ENCODE measurements around the gene JAM2. TPM values are rescaled to one million over a fixed set of nuclear protein-coding genes. Genes with fewer than 3 reads are reported as not detected.

JAM2 gene
- total RNA-seq, 4 donors from 2014 or later, result 2.3 to 6.1 (median 3.7) TPM

DNA sequence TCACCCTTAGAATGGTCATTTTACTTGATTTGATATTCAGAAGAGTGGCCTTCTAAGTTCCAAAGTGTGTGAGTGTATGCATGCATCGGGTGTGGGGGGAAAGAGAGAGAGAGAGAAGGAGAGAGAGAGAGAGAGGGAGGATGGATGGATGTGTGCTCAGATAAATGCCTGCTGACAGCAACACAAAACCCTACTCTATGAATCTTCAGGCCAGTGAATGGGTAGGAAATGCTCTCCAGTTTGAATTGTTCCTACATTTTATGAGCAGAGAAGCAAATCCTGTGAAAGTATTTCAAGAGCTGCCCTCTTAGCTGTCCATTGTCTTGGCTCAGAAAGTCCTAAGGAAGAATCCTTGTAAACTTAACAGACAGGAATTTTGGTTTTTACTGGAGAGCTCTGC, 7.4 kb downstream of the JAM2 start:
- Histone ChIP-seq H3K9me3 (no peaks in the 10 kb centered on the region), H3K4me3 (no peak overlapping the region), H3K4me1 (peaks cover 0 to 7% of the 10 kb centered on the region in 2 donors), H3K36me3 (no peaks in the 10 kb centered on the region), H3K27me3 (no peaks in the 10 kb centered on the region), H3K27ac (no peak overlapping the region)
- ATAC-seq, result no peak
- intact Hi-C loops (cut with DNase I; ENCODE audit: low total_unique reads), result no loop called here
- no peak for TF ChIP-seq POLR2A (IDR thresholded peaks at IDR 0.05)
- TF ChIP-seq CTCF (IDR thresholded peaks at IDR 0.05 in 4 of 5, conservative IDR thresholded peaks at IDR 0.05 in 1 of 5), result no peak
- in situ Hi-C loops (cut with MboI; ENCODE audit: low sequenced_read_pairs in 4 of 4), result no loop called here
- no peak for DNase-seq

GRCh38 chr21:25647647-25648046, 8.6 kb downstream of the JAM2 start:
- Histone ChIP-seq H3K36me3 (no peaks in the 10 kb centered on the region), H3K27me3 (no peaks in the 10 kb centered on the region), H3K27ac (no peak overlapping the region), H3K4me3 (no peak overlapping the region), H3K4me1 (peaks cover 0 to 7% of the 10 kb centered on the region in 2 donors), H3K9me3 (no peaks in the 10 kb centered on the region)
- DNase-seq, result no peak
- in situ Hi-C loops (cut with MboI; ENCODE audit: low sequenced_read_pairs in 4 of 4) (no loop called here), intact Hi-C loops (cut with DNase I; ENCODE audit: low total_unique reads) (no loop called here)
- TF ChIP-seq CTCF (IDR thresholded peaks at IDR 0.05 in 4 of 5, conservative IDR thresholded peaks at IDR 0.05 in 1 of 5), result no peak
- TF ChIP-seq POLR2A (IDR thresholded peaks at IDR 0.05), result no peak
- ATAC-seq, result no peak

- no peak overlapping the region for H3K4me3 ChIP-seq
- H3K36me3 ChIP-seq, result no peaks in the 10 kb centered on the region
- in situ Hi-C loops (cut with MboI; ENCODE audit: low sequenced_read_pairs in 4 of 4), result no loop called here
- H3K27ac ChIP-seq, result no peak overlapping the region
- H3K4me1 ChIP-seq, result peaks cover 0 to 7% of the 10 kb centered on the region in 2 donors
- no peaks in the 10 kb centered on the region for H3K9me3 ChIP-seq
- DNase-seq (no peak), ATAC-seq (no peak)
- TF ChIP-seq CTCF (IDR thresholded peaks at IDR 0.05 in 4 of 5, conservative IDR thresholded peaks at IDR 0.05 in 1 of 5), result no peak
- no peak for TF ChIP-seq POLR2A (IDR thresholded peaks at IDR 0.05)
- H3K27me3 ChIP-seq, result no peaks in the 10 kb centered on the region
- intact Hi-C loops (cut with DNase I; ENCODE audit: low total_unique reads), result no loop called here
These were observed 10.1 kb downstream of the JAM2 start for GRCh38 chr21:25649146-25649545.

GRCh38 chr21:25656412-25656811, 17.4 kb downstream of the JAM2 start:
- no peak overlapping the region for H3K4me3 ChIP-seq
- H3K4me1 ChIP-seq, result no peaks in the 10 kb centered on the region
- ATAC-seq, result no peak
- no peaks in the 10 kb centered on the region for H3K36me3 ChIP-seq
- TF ChIP-seq CTCF (IDR thresholded peaks at IDR 0.05 in 4 of 5, conservative IDR thresholded peaks at IDR 0.05 in 1 of 5), result no peak
- no peak for DNase-seq
- H3K9me3 ChIP-seq, result no peaks in the 10 kb centered on the region
- in situ Hi-C loops (cut with MboI; ENCODE audit: low sequenced_read_pairs in 4 of 4) (no loop called here), intact Hi-C loops (cut with DNase I; ENCODE audit: low total_unique reads) (no loop called here)
- H3K27me3 ChIP-seq, result no peaks in the 10 kb centered on the region
- H3K27ac ChIP-seq, result no peak overlapping the region

DNA sequence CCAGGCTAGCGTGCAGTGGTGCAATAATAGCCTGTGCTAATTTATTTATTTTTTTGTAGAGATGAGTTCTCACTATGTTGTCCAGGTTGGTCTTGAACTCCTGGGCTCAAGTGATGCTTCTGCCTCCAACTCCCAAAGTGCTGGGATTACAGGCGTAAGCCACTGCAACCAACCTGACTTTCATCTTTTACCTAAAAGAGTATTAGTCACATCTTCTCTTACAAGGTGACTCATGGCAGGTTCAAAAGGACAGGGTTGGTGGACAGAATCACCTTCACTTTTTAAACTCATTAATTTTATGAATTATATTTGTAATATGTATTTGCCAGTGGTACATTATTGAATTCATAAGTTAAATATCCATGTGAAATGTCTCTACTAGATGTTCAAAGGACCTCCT, 18.1 kb downstream of the JAM2 start:
- DNase-seq (no peak), ATAC-seq (no peak)
- H3K9me3 ChIP-seq, result no peaks in the 10 kb centered on the region
- H3K4me1 ChIP-seq, result no peaks in the 10 kb centered on the region
- no peak for TF ChIP-seq POLR2A (IDR thresholded peaks at IDR 0.05)
- TF ChIP-seq CTCF (IDR thresholded peaks at IDR 0.05 in 4 of 5, conservative IDR thresholded peaks at IDR 0.05 in 1 of 5), result no peak
- H3K36me3 ChIP-seq, result no peaks in the 10 kb centered on the region
- no peak overlapping the region for H3K27ac ChIP-seq
- H3K4me3 ChIP-seq, result no peak overlapping the region
- in situ Hi-C loops (cut with MboI; ENCODE audit: low sequenced_read_pairs in 4 of 4), result no loop called here
- H3K27me3 ChIP-seq, result no peaks in the 10 kb centered on the region
- intact Hi-C loops (cut with DNase I; ENCODE audit: low total_unique reads), result no loop called here

Data from gastrocnemius medialis (tissue), 4 donors.